H1 (cell line): ENCODE results near the gene DNAH10. TPM values are rescaled to one million over a fixed set of nuclear protein-coding genes. Genes with fewer than 3 reads are reported as not detected.

ENCODE experiments used
- CTCF ChIA-PET: fragments of 300-600 bp; sonication (Branson Sonifier 250); formaldehyde crosslinking; loops from one replicate; lab custom pipeline; 2021; ENCODE audit not compliant: partially characterized antibody; lab: Charles Lee
- POLR2A ChIA-PET: fragments of 300-600 bp; sonication (Branson Sonifier 250); formaldehyde crosslinking; loops from one replicate; lab custom pipeline; 2021; ENCODE audit warnings: inconsistent platforms; ENCODE audit not compliant: partially characterized antibody; lab: Charles Lee
- DNase-seq, 2 experiments: peaks; one replicate each; pipeline versions ENCODE4 v3.0.0 to v3.0.0-alpha.2; 2010 to 2022; ENCODE audit warnings: low spot score in 2 of 2, low read depth in 1 of 2, mixed read lengths in 1 of 2
- FAIRE-seq: peaks from 2 replicates; lab custom pipeline; 2011; peaks lifted over from hg19 to GRCh38; lab: Jason Lieb, UNC
- H2AFZ ChIP-seq: 2 replicates; pipeline ENCODE4 v1.8.1; 2012; ENCODE audit warnings: low read length, inconsistent platforms
- H2AK5ac ChIP-seq: 2 replicates; pipeline ENCODE4 v1.6.1; 2013; ENCODE audit warnings: low read depth, low read length
- H2BK120ac ChIP-seq: replicated peaks from 2 replicates; pipeline ENCODE3; 2013; ENCODE audit warnings: low read depth, low read length, inconsistent platforms
- H2BK12ac ChIP-seq: 2 replicates; pipeline ENCODE4 v1.6.1; 2013; ENCODE audit warnings: low read depth, low read length
- H2BK15ac ChIP-seq: 2 replicates; pipeline ENCODE4 v1.6.1; 2013; ENCODE audit warnings: low read length
- H2BK20ac ChIP-seq: 2 replicates; pipeline ENCODE4 v1.6.1; 2013; ENCODE audit warnings: low read length
- H2BK5ac ChIP-seq: 2 replicates; pipeline ENCODE4 v1.6.1; 2013; ENCODE audit warnings: low read depth, low read length
- H3K14ac ChIP-seq: 2 replicates; pipeline ENCODE4 v1.6.1; 2013; ENCODE audit warnings: inconsistent platforms; ENCODE audit not compliant: insufficient read length
- H3K18ac ChIP-seq: 2 replicates; pipeline ENCODE4 v1.6.1; 2013; ENCODE audit warnings: low read length; ENCODE audit errors: extremely low read depth
- H3K23ac ChIP-seq: 2 replicates; pipeline ENCODE4 v1.6.1; 2013; ENCODE audit warnings: inconsistent platforms; ENCODE audit not compliant: insufficient read length
- H3K23me2 ChIP-seq: 2 replicates; pipeline ENCODE4 v1.6.1; 2013; ENCODE audit warnings: low read depth, low read length
- H3K27ac ChIP-seq: 2 replicates; pipeline ENCODE4 v1.6.1; 2011; ENCODE audit warnings: low read depth, low read length, inconsistent platforms
- H3K27me3 ChIP-seq, 4 experiments: replicated peaks in 1 of 4; 1 replicate in 1 of 4; 2 replicates in 3 of 4; pipeline versions ENCODE4 v1.6.1 to v1.8.1; 2011 to 2013; ENCODE audit warnings: low read length in 3 of 4, mild to moderate bottlenecking in 3 of 4, inconsistent platforms in 2 of 4, mixed read lengths in 2 of 4, moderate library complexity in 1 of 4; ENCODE audit not compliant: control insufficient read depth in 3 of 4, insufficient read depth in 3 of 4; ENCODE audit errors: extremely low read depth in 1 of 4
- H3K36me3 ChIP-seq, 4 experiments: 2 replicates each; pipeline versions ENCODE4 v1.6.1 to v1.8.1; 2011 to 2013; ENCODE audit warnings: mild to moderate bottlenecking in 4 of 4, low read length in 3 of 4, moderate library complexity in 2 of 4, control low read depth in 1 of 4, inconsistent platforms in 1 of 4; ENCODE audit not compliant: insufficient read depth in 4 of 4, control insufficient read depth in 2 of 4
- H3K4ac ChIP-seq: replicated peaks from 2 replicates; pipeline ENCODE3; 2013; ENCODE audit warnings: low read length, low read depth, mixed read lengths, inconsistent platforms; ENCODE audit not compliant: insufficient read length
- H3K4me1 ChIP-seq, 4 experiments: replicated peaks in 1 of 4; 1 replicate in 1 of 4; 2 replicates in 3 of 4; pipeline versions ENCODE4 v1.6.1 to v1.8.1; 2011 to 2013; ENCODE audit warnings: low read length in 3 of 4, inconsistent platforms in 2 of 4, mixed read lengths in 1 of 4; ENCODE audit not compliant: insufficient read depth in 4 of 4, control insufficient read depth in 3 of 4
- H3K4me2 ChIP-seq, 2 experiments: 2 replicates each; pipeline versions ENCODE4 v1.6.1 to v1.8.1; 2011 to 2013; ENCODE audit warnings: low read depth in 2 of 2, low read length in 2 of 2, control low read depth in 1 of 2, inconsistent platforms in 1 of 2, mild to moderate bottlenecking in 1 of 2; ENCODE audit not compliant: insufficient read depth in 1 of 2
- H3K4me3 ChIP-seq, 4 experiments: fragments of 200-600, 300-600 bp in 1 of 4; sonication (generic), shearing (Covaris generic), sonication (Bioruptor Twin) in 1 of 4; 2 replicates each; pipeline versions ENCODE4 v1.5.1 to v1.8.1; 2011 to 2016; ENCODE audit warnings: low read length in 4 of 4, low read depth in 3 of 4, control low read depth in 2 of 4, inconsistent platforms in 2 of 4, mild to moderate bottlenecking in 2 of 4, mixed read lengths in 1 of 4, moderate library complexity in 1 of 4; ENCODE audit not compliant: insufficient read depth in 2 of 4; ENCODE audit errors: extremely low read depth in 1 of 4
- H3K56ac ChIP-seq: replicated peaks from 2 replicates; pipeline ENCODE3; 2013; ENCODE audit warnings: low read depth, mild to moderate bottlenecking, mixed read lengths, low read length, inconsistent platforms; ENCODE audit not compliant: insufficient read length
- H3K79me1 ChIP-seq: 2 replicates; pipeline ENCODE4 v1.6.1; 2013; ENCODE audit warnings: low read depth, low read length, control low read depth
- H3K79me2 ChIP-seq, 2 experiments: 2 replicates each; pipeline versions ENCODE4 v1.6.1 to v1.8.1; 2012 to 2013; ENCODE audit warnings: low read length in 2 of 2, mild to moderate bottlenecking in 2 of 2, inconsistent platforms in 1 of 2; ENCODE audit not compliant: insufficient read depth in 2 of 2, control insufficient read depth in 1 of 2
- H3K9ac ChIP-seq, 4 experiments: replicated peaks in 1 of 4; 1 replicate in 1 of 4; 2 replicates in 3 of 4; pipeline versions ENCODE4 v1.6.1 to v1.8.1; 2011 to 2013; ENCODE audit warnings: low read depth in 3 of 4, low read length in 3 of 4, control low read depth in 2 of 4, mild to moderate bottlenecking in 2 of 4, moderate library complexity in 2 of 4, inconsistent platforms in 1 of 4; ENCODE audit errors: extremely low read depth in 1 of 4
- H3K9me3 ChIP-seq, 2 experiments: 2 replicates each; pipeline versions ENCODE4 v1.6.1 to v1.8.1; 2012 to 2013; ENCODE audit warnings: mild to moderate bottlenecking in 2 of 2, moderate library complexity in 2 of 2, control low read depth in 1 of 2, inconsistent platforms in 1 of 2, low read depth in 1 of 2, low read length in 1 of 2, mixed read lengths in 1 of 2; ENCODE audit not compliant: insufficient read depth in 2 of 2
- H4K20me1 ChIP-seq, 2 experiments: replicated peaks in 1 of 2; 2 replicates each; pipeline versions ENCODE3 to v1.8.1; 2011 to 2013; ENCODE audit warnings: inconsistent platforms in 2 of 2, low read length in 2 of 2, mild to moderate bottlenecking in 1 of 2; ENCODE audit not compliant: insufficient read depth in 2 of 2, control insufficient read depth in 1 of 2
- H4K5ac ChIP-seq: 2 replicates; pipeline ENCODE4 v1.6.1; 2013; ENCODE audit warnings: low read length, low read depth, mixed read lengths, inconsistent platforms; ENCODE audit not compliant: insufficient read length
- H4K8ac ChIP-seq: 2 replicates; pipeline ENCODE4 v1.8.0; 2013; ENCODE audit warnings: mild to moderate bottlenecking, moderate library complexity, low read length, inconsistent platforms; ENCODE audit not compliant: insufficient read depth; ENCODE audit errors: extremely low read depth
- H4K91ac ChIP-seq: replicated peaks from 2 replicates; pipeline ENCODE3; 2013; ENCODE audit warnings: low read length, mixed read lengths, inconsistent platforms; ENCODE audit not compliant: insufficient read length
- GABPA ChIP-seq: IDR thresholded peaks from 2 replicates; pipeline ENCODE4 v1.6.1; 2011; ENCODE audit warnings: mild to moderate bottlenecking, low read length, moderate library complexity, borderline replicate concordance; ENCODE audit not compliant: insufficient read depth
- POLR2A ChIP-seq, 2 experiments: IDR thresholded peaks; 1 replicate in 1 of 2; 2 replicates in 1 of 2; pipeline ENCODE4 v1.6.1; 2011; ENCODE audit warnings: low read depth in 2 of 2, low read length in 2 of 2, mild to moderate bottlenecking in 2 of 2; ENCODE audit errors: control extremely low read depth in 1 of 2
- RXRA ChIP-seq: IDR thresholded peaks from 2 replicates; pipeline ENCODE4 v1.6.1; 2011; ENCODE audit warnings: low read depth, mild to moderate bottlenecking, low read length, moderate library complexity; ENCODE audit not compliant: insufficient read depth
- SIX5 ChIP-seq: IDR thresholded peaks from 2 replicates; pipeline ENCODE4 v1.6.1; 2011; ENCODE audit warnings: mild to moderate bottlenecking, low read depth, low read length
- TAF1 ChIP-seq: IDR thresholded peaks from 2 replicates; pipeline ENCODE4 v1.6.1; 2011; ENCODE audit warnings: mild to moderate bottlenecking, low read depth, low read length
- TCF12 ChIP-seq: IDR thresholded peaks from 2 replicates; pipeline ENCODE4 v1.6.1; 2011; ENCODE audit warnings: low read depth, mild to moderate bottlenecking, low read length
- WGBS, 2 experiments: shearing (Covaris generic) in 1 of 2; methylation state at CpG; one replicate each; pipeline versions ENCODE4 v1.1.6 to v1.1.7; 2013 to 2015; ENCODE audit warnings: low lambda C conversion rate in 2 of 2, mixed read lengths in 2 of 2, inconsistent platforms in 1 of 2, low coverage in 1 of 2, missing lambda C conversion rate in 1 of 2; ENCODE audit not compliant: insufficient replicate concordance in 2 of 2, insufficient coverage in 1 of 2, insufficient read length in 1 of 2; ENCODE audit errors: extremely low coverage in 1 of 2, missing lambda C conversion rate in 1 of 2; 5-methylcytosine and 5-hydroxymethylcytosine counted together
- polyA plus RNA-seq, 7 experiments: library from polyadenylated mRNA; depleted of rRNA in 3 of 7; stranded (reverse) in 5 of 7; unstranded in 2 of 7; fragments of >200 nt in 5 of 7; fragments of 200-250 nt in 2 of 7; gene quantifications; 1 replicate in 5 of 7; 2 replicates in 1 of 7; 4 replicates in 1 of 7; pipeline versions ENCODE4 v1.2.1 to v1.2.3, GENCODE V29; 2011 to 2013; ENCODE audit warnings: missing spikeins in 2 of 7, mixed read lengths in 2 of 7
- total RNA-seq: library from RNA; stranded (reverse); fragmentation: NEBNext Ultra II Directional; extraction: Animal tissue kit (Norgen Biotek cat#: 25700); gene quantifications from 2 replicates; pipeline ENCODE4 v1.2.1, GENCODE V29; 2021
- TF ChIP-seq, protein P1 (sequence below), 3 experiments: IDR thresholded peaks; 1 replicate in 2 of 3; 2 replicates in 1 of 3; pipeline versions ENCODE4 v1.5.1 to v1.6.1; 2011; ENCODE audit warnings: low read length in 3 of 3, mild to moderate bottlenecking in 3 of 3, inconsistent platforms in 2 of 3, low read depth in 1 of 3, moderate library complexity in 1 of 3; ENCODE audit not compliant: insufficient read depth in 1 of 3; ENCODE audit errors: control extremely low read depth in 1 of 3
- TF ChIP-seq, protein P2 (sequence below): IDR thresholded peaks from 2 replicates; pipeline ENCODE4 v1.6.1; 2011; ENCODE audit warnings: low read depth, mild to moderate bottlenecking, low read length; ENCODE audit not compliant: insufficient read depth

DNAH10 gene
- total and polyA plus RNA-seq, 2 of the 8 experiments (the other 6 are each of a cell fraction or from before 2014, with no cell fraction given): 0.02 to 0.24 TPM

DNA sequence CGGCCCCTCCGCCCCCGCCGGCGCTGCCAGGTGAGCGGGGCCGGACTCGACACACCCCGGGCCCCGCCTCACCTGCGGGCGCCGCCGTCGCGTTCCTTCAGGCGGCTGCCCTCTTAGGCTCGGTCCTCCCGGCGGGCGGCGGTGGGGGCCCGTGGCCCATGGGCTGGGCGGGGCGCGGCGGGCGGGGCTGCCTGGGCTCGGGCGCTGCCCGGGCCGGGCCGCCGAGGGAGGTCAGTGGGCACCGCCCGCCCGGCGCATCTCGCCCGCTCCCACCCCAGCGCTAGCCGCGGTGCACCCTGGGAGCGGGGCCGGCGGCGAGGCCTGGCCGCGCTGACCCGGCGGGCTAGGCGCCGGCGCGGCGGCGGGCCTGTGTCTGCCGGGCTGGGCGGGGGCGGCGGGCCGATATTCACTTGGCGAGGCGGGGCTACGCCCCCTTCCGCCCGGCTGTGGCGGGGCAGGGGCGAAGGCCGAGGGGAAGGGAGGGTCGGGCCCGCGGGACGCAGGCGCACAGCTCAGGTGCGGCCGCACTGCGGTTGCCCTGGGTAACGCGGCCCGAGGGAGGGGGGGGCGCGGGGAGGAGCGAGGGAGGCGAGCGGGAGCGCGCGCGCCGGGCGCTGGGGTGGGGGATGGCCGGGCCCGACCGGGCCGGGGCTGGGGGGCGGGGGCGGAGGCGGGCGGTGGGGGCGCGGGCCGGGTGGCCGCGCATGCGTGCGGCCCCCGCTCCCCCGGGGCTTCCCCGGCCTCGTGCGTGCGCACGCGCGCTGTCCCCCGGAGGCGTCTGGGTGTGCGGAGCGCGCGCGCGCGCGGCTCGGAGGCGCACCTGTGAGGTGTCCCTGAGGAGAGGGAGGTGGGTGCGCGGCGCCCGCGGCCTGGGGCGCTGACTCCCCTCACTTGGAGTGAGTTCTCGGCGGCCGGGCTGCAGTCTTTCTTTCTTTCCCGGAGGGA, 210.6 kb downstream of the DNAH10 start, which contains the start of the genes CCDC92 and ZNF664:
TSS of gene CCDC92 (minus strand) at position 375 of the 945 bp plus-strand sequence. CDS start 28,526 bp downstream, outside the sequence.
TSS of gene ZNF664 (plus strand) at position 759 of the 945 bp plus-strand sequence. CDS start 38,930 bp downstream, outside the sequence.
- H3K4ac ChIP-seq: no peak within 1 kb of the TSS
- no peak within 1 kb of the TSS for H2BK12ac ChIP-seq
- H3K9ac ChIP-seq: peak within 1 kb of the TSS; percentile 53 to 89 (median 68)
- no peak within 1 kb of the TSS for H4K5ac ChIP-seq
- H4K20me1 ChIP-seq: peaks cover 23 to 31% of the 10 kb centered on the region in 2 experiments
- peaks cover 0 to 5% (median 2%) of the 10 kb centered on the region in 4 experiments; a peak in 3 of 8 replicates for H3K36me3 ChIP-seq
- H3K79me1 ChIP-seq: no peaks in the 10 kb centered on the region
- no peak for FAIRE-seq
- POLR2A ChIA-PET: interaction anchor here (0.7 kb wide), 1 partner anchor 14 kb away, joined by 3 read pairs; no protein-coding TSS in a partner anchor
- peaks cover 3 to 8% (median 5%) of the 10 kb centered on the region in 4 experiments; a peak in 6 of 7 replicates for H3K4me1 ChIP-seq
- no peaks in the 10 kb centered on the region for H3K79me2 ChIP-seq
- DNase-seq: peak; percentile 82 to 94
- H3K14ac ChIP-seq: no peak within 1 kb of the TSS
- H2AFZ ChIP-seq: no peak within 1 kb of the TSS
- H2AK5ac ChIP-seq: no peak within 1 kb of the TSS
- no peak within 1 kb of the TSS for H2BK5ac ChIP-seq
- H3K23ac ChIP-seq: no peak within 1 kb of the TSS
- no peak within 1 kb of the TSS for H2BK20ac ChIP-seq
- no peak within 1 kb of the TSS for H3K56ac ChIP-seq
- peak within 1 kb of the TSS; percentile 66 for H4K8ac ChIP-seq
- H3K23me2 ChIP-seq: peaks cover 5% of the 10 kb centered on the region; the same call in 1 of the 2 replicates
- H3K9me3 ChIP-seq: no peaks in the 10 kb centered on the region
- peaks cover 35 to 60% (median 52%) of the 10 kb centered on the region in 4 experiments for H3K27me3 ChIP-seq
- no peak within 1 kb of the TSS for H2BK120ac ChIP-seq
- 0 out of 2 replicates have a peak within 1 kb of the TSS, but pooled peaks have one; percentile 41 for H3K18ac ChIP-seq
- no peak within 1 kb of the TSS; the same call in 1 of the 2 replicates for H3K27ac ChIP-seq
- peak within 1 kb of the TSS; percentile 57 to 86 (median 70) for H3K4me3 ChIP-seq
- WGBS, 2 experiments: 2% methylated on average over 9 of the region's 138 CpGs; no CpG with 5 or more reads in 1 of the 2 experiments
- no peak within 1 kb of the TSS for H2BK15ac ChIP-seq
- peak within 1 kb of the TSS; percentile 82 to 83 for H3K4me2 ChIP-seq
- H4K91ac ChIP-seq: peak within 1 kb of the TSS; percentile 65
- CTCF ChIA-PET: no interaction called here
- TF ChIP-seq TCF12 (no peak), POLR2A (IDR thresholded peaks at IDR 0.05; ENCODE audit: control extremely low read depth in 1 of 2, low read depth in 2 of 2, low read length in 2 of 2) (peak in 1 of 2 experiments; percentile 48; a peak in 2 of 3 replicates), TAF1 (peak; percentile 40; the same call in 1 of the 2 replicates), SIX5 (no peak), RXRA (no peak), GABPA (no peak)
- TF ChIP-seq, protein P1, sequence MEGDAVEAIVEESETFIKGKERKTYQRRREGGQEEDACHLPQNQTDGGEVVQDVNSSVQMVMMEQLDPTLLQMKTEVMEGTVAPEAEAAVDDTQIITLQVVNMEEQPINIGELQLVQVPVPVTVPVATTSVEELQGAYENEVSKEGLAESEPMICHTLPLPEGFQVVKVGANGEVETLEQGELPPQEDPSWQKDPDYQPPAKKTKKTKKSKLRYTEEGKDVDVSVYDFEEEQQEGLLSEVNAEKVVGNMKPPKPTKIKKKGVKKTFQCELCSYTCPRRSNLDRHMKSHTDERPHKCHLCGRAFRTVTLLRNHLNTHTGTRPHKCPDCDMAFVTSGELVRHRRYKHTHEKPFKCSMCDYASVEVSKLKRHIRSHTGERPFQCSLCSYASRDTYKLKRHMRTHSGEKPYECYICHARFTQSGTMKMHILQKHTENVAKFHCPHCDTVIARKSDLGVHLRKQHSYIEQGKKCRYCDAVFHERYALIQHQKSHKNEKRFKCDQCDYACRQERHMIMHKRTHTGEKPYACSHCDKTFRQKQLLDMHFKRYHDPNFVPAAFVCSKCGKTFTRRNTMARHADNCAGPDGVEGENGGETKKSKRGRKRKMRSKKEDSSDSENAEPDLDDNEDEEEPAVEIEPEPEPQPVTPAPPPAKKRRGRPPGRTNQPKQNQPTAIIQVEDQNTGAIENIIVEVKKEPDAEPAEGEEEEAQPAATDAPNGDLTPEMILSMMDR (IDR thresholded peaks at IDR 0.05; ENCODE audit: control extremely low read depth in 1 of 3, insufficient read depth in 1 of 3, low read depth in 1 of 3, low read length in 3 of 3): peak; percentile 34 to 36 (median 35); a peak in 2 of 4 replicates
- TF ChIP-seq, protein P2, sequence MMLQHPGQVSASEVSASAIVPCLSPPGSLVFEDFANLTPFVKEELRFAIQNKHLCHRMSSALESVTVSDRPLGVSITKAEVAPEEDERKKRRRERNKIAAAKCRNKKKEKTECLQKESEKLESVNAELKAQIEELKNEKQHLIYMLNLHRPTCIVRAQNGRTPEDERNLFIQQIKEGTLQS: no peak
